GM12878 (cell line): ENCODE measurements around the gene SMPD2. TPM values are rescaled to one million over a fixed set of nuclear protein-coding genes. Genes with fewer than 3 reads are reported as not detected.
A peak's percentile ranks its signal among the peaks of the same experiment; 100 is the strongest.

Experiments
- CREB1 ChIP-seq: IDR thresholded peaks from 2 replicates; pipeline ENCODE4 v1.6.1; 2012; ENCODE audit warnings: low read depth, mild to moderate bottlenecking, inconsistent platforms
- DPF2 ChIP-seq: fragments of 450-650 bp; IDR thresholded peaks from 2 replicates; pipeline ENCODE4 v1.6.1; 2017; ENCODE audit warnings: mild to moderate bottlenecking
- EED ChIP-seq: sonication (generic); IDR thresholded peaks from 2 replicates; pipeline ENCODE4 v1.6.1; 2016; ENCODE audit warnings: antibody characterized with exemption, low read depth
- ESRRA ChIP-seq: IDR thresholded peaks from 2 replicates; pipeline ENCODE4 v1.6.1; 2012; ENCODE audit warnings: mild to moderate bottlenecking, low read length, improper control_type of control experiment
- EZH2 ChIP-seq: IDR thresholded peaks from 2 replicates; pipeline ENCODE4 v1.6.1; 2012; ENCODE audit warnings: low read depth, mild to moderate bottlenecking, control low read depth, inconsistent platforms, low read length, borderline replicate concordance; ENCODE audit not compliant: control insufficient read depth
- HDGF ChIP-seq: fragments of 450-650 bp; IDR thresholded peaks from 2 replicates; pipeline ENCODE4 v1.6.1; 2016; ENCODE audit warnings: antibody characterized with exemption
- KLF5 ChIP-seq: fragments of 450-650 bp; IDR thresholded peaks from 2 replicates; pipeline ENCODE4 v1.6.1; 2014; ENCODE audit warnings: mild to moderate bottlenecking; ENCODE audit not compliant: partially characterized antibody
- PAX8 ChIP-seq: fragments of 450-650 bp; IDR thresholded peaks from 2 replicates; pipeline ENCODE4 v1.6.1; 2017; ENCODE audit warnings: mild to moderate bottlenecking, moderate library complexity
- RCOR1 ChIP-seq: conservative IDR thresholded peaks from 2 replicates; pipeline ENCODE4 v1.6.1; 2012; ENCODE audit warnings: low read depth, low read length, improper control_type of control experiment
- RFX5 ChIP-seq: IDR thresholded peaks from 2 replicates; pipeline ENCODE4 v1.6.1; 2011; ENCODE audit warnings: low read depth, low read length, improper control_type of control experiment
- SMAD5 ChIP-seq: IDR thresholded peaks from 2 replicates; pipeline ENCODE4 v1.6.1; 2016; ENCODE audit warnings: antibody characterized with exemption, low read depth
- SP1 ChIP-seq: IDR thresholded peaks from one replicate; pipeline ENCODE4 v1.6.1; 2011; ENCODE audit warnings: low read depth, low read length
- polyA plus RNA-seq, 11 experiments: library from polyadenylated mRNA; depleted of rRNA in 4 of 11; unstranded in 6 of 11; stranded (reverse) in 5 of 11; fragments of >200 nt; fragmentation: Nextera tagmentation in 4 of 11; fragmentation: Illumina TruSeq in 1 of 11; extraction: Ambion mirVana in 4 of 11; extraction: Trizol in 1 of 11; gene quantifications; 1 replicate in 1 of 11; 2 replicates in 10 of 11; pipeline versions ENCODE4 v1.2.1 to v1.2.3, GENCODE V29; 2011 to 2016; ENCODE audit warnings: inconsistent platforms in 2 of 11, missing spikeins in 2 of 11, low read depth in 1 of 11
- total RNA-seq, 4 experiments: library from RNA; depleted of rRNA in 3 of 4; stranded (reverse); fragments of >200 nt in 3 of 4; fragmentation: Illumina TruSeq in 1 of 4; extraction: Trizol in 1 of 4; gene quantifications; 2 replicates each; pipeline versions ENCODE4 v1.2.1 to v1.2.3, GENCODE V29; 2013 to 2021
- TF ChIP-seq, protein P1 (sequence below): fragments of 450-650 bp; formaldehyde crosslinking; IDR thresholded peaks from 2 replicates; pipeline ENCODE4 v1.4.0; 2020; ENCODE audit warnings: mild to moderate bottlenecking, moderate library complexity
- TF ChIP-seq, protein P2 (sequence below): fragments of 450-650 bp; IDR thresholded peaks from 2 replicates; pipeline ENCODE4 v1.6.1; 2017; ENCODE audit warnings: borderline replicate concordance
- TF ChIP-seq, protein P3 (sequence below): fragments of 450-650 bp; formaldehyde crosslinking; IDR thresholded peaks from 2 replicates; pipeline ENCODE4 v1.5.0; 2022; ENCODE audit warnings: mild to moderate bottlenecking, missing genetic modification characterization
- TF ChIP-seq, protein P4 (sequence below): fragments of 450-650 bp; IDR thresholded peaks from 2 replicates; pipeline ENCODE4 v1.6.1; 2018; ENCODE audit warnings: borderline replicate concordance, mild to moderate bottlenecking; ENCODE audit not compliant: partially characterized antibody

SMPD2 gene
- total and polyA plus RNA-seq, 10 of the 15 experiments (the other 5 are each of a cell fraction or from before 2014, with no cell fraction given): 0.06 to 15.4 (median 9.7) TPM

DNA sequence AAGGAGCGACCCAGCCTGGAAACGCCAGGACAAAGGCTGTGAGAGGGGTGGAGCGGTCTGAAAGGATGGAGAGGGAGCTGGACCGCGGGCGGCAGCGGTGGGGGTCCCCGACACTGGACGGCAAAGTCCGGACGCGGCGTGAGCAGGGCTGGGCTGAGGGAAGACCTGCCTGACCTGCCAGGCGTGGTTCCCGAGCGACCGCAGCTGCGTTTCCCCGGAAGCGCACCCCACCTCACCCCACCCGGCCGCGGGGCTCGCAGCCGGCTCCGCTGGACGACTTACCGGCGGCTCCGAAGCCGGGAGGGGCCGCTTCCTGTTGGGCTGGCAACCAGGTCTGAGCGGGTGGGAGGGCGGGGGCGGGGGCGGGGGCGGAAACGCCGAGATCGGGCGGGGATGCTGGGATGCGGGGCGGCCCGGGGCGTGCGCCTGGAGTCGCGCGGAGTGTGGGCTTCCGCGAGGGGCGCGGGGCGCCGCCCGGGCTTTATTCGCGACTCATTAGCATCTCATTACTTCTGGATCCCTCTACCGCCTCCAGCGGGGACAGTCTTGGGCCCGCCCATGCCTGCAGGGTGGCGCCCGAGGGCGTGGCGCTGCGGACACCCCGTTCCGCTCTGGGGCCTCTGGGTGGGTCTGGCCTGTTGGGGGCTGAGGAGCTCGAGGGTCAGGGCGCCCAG lies 15.1 kb downstream of the SMPD2 start, which contains the start of gene MICAL1 (continued):
- TF ChIP-seq, protein P1, sequence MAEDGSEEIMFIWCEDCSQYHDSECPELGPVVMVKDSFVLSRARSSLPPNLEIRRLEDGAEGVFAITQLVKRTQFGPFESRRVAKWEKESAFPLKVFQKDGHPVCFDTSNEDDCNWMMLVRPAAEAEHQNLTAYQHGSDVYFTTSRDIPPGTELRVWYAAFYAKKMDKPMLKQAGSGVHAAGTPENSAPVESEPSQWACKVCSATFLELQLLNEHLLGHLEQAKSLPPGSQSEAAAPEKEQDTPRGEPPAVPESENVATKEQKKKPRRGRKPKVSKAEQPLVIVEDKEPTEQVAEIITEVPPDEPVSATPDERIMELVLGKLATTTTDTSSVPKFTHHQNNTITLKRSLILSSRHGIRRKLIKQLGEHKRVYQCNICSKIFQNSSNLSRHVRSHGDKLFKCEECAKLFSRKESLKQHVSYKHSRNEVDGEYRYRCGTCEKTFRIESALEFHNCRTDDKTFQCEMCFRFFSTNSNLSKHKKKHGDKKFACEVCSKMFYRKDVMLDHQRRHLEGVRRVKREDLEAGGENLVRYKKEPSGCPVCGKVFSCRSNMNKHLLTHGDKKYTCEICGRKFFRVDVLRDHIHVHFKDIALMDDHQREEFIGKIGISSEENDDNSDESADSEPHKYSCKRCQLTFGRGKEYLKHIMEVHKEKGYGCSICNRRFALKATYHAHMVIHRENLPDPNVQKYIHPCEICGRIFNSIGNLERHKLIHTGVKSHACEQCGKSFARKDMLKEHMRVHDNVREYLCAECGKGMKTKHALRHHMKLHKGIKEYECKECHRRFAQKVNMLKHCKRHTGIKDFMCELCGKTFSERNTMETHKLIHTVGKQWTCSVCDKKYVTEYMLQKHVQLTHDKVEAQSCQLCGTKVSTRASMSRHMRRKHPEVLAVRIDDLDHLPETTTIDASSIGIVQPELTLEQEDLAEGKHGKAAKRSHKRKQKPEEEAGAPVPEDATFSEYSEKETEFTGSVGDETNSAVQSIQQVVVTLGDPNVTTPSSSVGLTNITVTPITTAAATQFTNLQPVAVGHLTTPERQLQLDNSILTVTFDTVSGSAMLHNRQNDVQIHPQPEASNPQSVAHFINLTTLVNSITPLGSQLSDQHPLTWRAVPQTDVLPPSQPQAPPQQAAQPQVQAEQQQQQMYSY: no peak
- TF ChIP-seq KLF5 (peak; percentile 30), PAX8 (no peak), RFX5 (no peak), ESRRA (no peak), SP1 (peak; percentile 9), HDGF (peak; percentile 51; the same call in 1 of the 2 replicates), EED (peak; percentile 66), RCOR1 (0 out of 2 replicates have a peak, but pooled peaks have one; percentile 29), EZH2 (no peak), CREB1 (peak; percentile 44; the same call in 1 of the 2 replicates), SMAD5 (no peak), DPF2 (peak; percentile 20; the same call in 1 of the 2 replicates)
- TF ChIP-seq, protein P2, sequence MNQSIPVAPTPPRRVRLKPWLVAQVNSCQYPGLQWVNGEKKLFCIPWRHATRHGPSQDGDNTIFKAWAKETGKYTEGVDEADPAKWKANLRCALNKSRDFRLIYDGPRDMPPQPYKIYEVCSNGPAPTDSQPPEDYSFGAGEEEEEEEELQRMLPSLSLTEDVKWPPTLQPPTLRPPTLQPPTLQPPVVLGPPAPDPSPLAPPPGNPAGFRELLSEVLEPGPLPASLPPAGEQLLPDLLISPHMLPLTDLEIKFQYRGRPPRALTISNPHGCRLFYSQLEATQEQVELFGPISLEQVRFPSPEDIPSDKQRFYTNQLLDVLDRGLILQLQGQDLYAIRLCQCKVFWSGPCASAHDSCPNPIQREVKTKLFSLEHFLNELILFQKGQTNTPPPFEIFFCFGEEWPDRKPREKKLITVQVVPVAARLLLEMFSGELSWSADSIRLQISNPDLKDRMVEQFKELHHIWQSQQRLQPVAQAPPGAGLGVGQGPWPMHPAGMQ: no peak
- TF ChIP-seq, protein P3, sequence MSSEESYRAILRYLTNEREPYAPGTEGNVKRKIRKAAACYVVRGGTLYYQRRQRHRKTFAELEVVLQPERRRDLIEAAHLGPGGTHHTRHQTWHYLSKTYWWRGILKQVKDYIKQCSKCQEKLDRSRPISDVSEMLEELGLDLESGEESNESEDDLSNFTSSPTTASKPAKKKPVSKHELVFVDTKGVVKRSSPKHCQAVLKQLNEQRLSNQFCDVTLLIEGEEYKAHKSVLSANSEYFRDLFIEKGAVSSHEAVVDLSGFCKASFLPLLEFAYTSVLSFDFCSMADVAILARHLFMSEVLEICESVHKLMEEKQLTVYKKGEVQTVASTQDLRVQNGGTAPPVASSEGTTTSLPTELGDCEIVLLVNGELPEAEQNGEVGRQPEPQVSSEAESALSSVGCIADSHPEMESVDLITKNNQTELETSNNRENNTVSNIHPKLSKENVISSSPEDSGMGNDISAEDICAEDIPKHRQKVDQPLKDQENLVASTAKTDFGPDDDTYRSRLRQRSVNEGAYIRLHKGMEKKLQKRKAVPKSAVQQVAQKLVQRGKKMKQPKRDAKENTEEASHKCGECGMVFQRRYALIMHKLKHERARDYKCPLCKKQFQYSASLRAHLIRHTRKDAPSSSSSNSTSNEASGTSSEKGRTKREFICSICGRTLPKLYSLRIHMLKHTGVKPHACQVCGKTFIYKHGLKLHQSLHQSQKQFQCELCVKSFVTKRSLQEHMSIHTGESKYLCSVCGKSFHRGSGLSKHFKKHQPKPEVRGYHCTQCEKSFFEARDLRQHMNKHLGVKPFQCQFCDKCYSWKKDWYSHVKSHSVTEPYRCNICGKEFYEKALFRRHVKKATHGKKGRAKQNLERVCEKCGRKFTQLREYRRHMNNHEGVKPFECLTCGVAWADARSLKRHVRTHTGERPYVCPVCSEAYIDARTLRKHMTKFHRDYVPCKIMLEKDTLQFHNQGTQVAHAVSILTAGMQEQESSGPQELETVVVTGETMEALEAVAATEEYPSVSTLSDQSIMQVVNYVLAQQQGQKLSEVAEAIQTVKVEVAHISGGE (CRISPR knock-in tag): no peak
- TF ChIP-seq, protein P4, sequence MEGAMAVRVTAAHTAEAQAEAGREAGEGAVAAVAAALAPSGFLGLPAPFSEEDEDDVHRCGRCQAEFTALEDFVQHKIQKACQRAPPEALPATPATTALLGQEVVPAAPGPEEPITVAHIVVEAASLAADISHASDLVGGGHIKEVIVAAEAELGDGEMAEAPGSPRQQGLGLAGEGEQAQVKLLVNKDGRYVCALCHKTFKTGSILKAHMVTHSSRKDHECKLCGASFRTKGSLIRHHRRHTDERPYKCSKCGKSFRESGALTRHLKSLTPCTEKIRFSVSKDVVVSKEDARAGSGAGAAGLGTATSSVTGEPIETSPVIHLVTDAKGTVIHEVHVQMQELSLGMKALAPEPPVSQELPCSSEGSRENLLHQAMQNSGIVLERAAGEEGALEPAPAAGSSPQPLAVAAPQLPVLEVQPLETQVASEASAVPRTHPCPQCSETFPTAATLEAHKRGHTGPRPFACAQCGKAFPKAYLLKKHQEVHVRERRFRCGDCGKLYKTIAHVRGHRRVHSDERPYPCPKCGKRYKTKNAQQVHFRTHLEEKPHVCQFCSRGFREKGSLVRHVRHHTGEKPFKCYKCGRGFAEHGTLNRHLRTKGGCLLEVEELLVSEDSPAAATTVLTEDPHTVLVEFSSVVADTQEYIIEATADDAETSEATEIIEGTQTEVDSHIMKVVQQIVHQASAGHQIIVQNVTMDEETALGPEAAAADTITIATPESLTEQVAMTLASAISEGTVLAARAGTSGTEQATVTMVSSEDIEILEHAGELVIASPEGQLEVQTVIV: no peak
